GM10266 (cell line): ENCODE results near the gene HDAC1.
A peak's percentile ranks its signal among the peaks of the same experiment; 100 is the strongest.

Experiments used
- DNase-seq: peaks from one replicate; pipeline ENCODE4 v3.0.0; 2012; ENCODE audit errors: extremely low spot score
- TF ChIP-seq, protein P1 (sequence below): IDR thresholded peaks from 2 replicates; pipeline ENCODE4 v1.5.1; 2012; ENCODE audit warnings: mild to moderate bottlenecking, low read depth; ENCODE audit not compliant: control insufficient read depth, insufficient read depth; ENCODE audit errors: missing control alignments

The HDAC1 gene

DNA sequence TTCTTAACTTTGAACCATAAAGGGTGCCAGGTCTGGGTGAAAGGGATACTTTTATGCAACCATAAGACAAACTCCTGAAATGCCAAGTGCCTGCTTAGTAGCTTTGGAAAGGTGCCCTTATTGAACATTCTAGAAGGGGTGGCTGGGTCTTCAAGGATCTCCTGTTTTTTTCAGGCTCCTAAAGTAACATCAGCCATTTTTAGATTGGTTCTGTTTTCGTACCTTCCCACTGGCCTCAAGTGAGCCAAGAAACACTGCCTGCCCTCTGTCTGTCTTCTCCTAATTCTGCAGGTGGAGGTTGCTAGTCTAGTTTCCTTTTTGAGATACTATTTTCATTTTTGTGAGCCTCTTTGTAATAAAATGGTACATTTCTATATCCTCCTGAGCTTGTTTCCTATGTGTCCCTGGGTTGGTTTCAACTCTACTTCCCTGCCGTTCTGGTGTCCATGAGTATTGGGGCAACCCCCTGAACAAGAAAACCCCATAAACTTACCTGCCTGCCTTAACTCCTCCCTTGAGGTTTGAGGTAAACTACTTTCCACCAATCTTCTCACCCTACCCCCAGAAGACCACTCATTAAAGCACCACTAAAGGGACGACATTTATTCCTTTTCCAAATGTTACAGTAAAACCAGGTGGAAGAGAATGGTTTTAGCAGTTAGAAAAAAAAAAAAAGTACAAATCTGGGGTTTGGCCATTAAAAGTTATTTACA is 41.5 kb downstream of the HDAC1 start:
- TF ChIP-seq, protein P1, sequence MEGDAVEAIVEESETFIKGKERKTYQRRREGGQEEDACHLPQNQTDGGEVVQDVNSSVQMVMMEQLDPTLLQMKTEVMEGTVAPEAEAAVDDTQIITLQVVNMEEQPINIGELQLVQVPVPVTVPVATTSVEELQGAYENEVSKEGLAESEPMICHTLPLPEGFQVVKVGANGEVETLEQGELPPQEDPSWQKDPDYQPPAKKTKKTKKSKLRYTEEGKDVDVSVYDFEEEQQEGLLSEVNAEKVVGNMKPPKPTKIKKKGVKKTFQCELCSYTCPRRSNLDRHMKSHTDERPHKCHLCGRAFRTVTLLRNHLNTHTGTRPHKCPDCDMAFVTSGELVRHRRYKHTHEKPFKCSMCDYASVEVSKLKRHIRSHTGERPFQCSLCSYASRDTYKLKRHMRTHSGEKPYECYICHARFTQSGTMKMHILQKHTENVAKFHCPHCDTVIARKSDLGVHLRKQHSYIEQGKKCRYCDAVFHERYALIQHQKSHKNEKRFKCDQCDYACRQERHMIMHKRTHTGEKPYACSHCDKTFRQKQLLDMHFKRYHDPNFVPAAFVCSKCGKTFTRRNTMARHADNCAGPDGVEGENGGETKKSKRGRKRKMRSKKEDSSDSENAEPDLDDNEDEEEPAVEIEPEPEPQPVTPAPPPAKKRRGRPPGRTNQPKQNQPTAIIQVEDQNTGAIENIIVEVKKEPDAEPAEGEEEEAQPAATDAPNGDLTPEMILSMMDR = no peak
- DNase-seq = no peak

DNA sequence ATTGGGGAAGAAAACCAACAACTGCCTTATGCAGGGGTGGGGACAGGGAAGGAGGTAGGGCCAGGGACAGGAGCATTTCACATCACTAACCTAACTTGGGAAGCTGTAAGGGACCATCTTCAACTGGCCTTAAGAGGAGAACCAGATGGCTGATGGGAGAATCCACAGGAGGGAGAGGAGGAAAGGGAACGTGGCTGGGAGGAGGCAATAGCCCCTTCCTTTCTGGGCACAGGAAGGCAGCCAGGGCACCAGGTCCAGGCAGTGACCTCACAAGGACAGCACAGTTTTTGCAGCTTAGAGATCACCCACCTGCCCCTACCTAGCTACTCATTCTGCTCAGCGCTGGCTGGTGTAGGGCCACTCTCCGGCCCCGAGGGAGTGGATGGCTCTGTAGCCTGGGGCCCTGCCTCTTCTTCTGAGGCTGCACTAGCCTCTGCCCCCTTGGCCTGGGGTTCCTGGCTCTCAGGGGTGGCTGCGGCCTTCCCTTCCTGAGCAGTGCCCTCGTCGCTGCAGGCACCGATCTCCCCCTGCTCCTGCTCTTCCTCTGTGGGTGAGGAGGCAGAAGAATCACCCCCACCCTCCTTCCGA is 42.5 kb downstream of the HDAC1 start:
- no peak for DNase-seq
- TF ChIP-seq, protein P1 = no peak

DNA sequence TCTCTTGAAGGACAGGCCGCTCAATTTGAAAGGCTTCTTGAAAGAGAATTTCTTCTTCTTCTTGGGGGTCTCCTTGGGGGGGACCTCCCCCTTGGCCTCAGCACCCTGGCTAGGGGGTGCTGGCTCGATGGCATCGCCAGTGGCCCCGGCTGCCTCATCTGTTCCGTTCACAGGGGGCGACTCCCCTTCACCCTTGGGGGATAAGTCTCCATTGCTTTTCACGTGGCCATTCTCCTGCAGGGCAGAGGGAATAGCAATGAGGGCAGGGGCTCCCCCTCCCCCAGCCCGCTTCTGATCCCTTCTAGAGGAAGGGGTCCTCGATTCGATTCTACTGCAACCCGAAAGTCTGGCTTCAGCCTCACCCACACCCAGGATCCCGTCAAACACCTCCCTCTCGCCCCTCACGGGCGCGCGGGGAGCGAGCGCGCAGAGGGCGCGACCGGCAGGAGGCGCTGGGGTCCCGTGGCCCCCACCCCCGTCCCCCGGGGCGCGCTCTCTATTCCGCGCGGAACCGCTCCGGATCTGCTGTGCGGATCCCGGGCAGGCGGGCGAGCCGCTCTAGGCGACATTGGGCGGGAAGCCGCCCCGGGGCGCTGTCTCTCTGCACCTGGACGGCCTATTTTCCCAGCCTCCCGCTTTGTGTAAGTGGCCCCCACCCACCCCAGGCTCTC is 43.1 kb downstream of the HDAC1 start:
- peak; percentile 71 for DNase-seq
- TF ChIP-seq, protein P1 = peak; percentile 85

DNA sequence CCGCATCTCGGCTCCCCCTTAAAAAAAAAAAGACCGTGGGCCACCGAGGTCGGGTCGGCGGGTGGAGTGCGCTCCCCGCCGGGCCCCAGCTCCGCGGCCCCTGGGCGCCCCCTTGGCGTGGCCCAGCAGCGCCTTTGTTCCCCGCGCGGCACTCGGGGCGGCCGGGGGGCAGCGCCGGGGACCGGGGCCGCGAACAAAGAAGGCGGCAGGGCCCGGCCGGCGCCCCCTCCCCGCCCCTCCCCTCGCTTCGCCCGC is 43.6 kb downstream of the HDAC1 start:
- DNase-seq = no peak
- TF ChIP-seq, protein P1 = no peak

DNA sequence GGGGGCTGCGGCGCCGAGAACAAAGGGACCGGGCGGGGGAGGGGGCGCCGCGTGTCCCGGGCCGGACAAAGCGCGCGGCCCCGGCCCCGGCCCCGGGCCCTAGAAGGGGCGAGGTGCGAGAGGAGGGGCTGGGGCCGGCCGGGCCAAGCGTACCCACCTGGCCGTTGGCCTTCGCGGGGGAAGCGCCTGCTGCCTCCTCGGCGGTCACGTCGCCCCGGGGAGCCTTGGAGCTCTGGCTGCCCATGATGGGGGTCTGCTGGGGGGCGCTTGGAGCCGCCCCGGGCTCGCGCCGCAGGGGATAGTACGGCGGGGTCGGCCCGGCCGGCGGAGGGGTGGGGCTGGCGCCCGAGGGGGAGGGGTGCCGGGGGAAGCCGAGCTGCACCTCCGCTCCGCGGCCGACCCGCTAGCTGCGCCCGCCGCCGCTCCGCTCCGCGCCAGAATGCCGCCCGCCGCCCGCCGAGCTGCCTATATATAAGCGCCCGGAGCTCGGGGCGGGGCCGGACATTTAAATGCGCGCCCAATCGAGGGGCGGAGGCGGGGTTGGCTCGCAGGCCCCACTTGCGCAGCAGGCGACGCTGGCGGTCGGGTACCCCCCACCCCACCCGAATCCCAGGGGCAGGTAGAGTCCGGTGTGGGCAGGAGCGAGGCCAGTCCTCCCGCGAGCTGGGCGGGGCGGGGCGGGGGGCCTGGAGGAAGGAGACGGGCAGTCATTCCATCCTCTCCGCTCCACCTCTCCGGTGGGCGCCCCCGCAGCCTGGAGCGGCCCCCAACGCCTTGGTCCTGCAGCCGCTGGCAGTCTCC is 44.1 kb downstream of the HDAC1 start, which contains the start of gene MARCKSL1:
Gene MARCKSL1 (minus strand): TSS at position 444 of the 801 bp plus-strand sequence. CDS start 200 bp downstream, at position 244.
- peak; percentile 87 for DNase-seq
- TF ChIP-seq, protein P1 = no peak

DNA sequence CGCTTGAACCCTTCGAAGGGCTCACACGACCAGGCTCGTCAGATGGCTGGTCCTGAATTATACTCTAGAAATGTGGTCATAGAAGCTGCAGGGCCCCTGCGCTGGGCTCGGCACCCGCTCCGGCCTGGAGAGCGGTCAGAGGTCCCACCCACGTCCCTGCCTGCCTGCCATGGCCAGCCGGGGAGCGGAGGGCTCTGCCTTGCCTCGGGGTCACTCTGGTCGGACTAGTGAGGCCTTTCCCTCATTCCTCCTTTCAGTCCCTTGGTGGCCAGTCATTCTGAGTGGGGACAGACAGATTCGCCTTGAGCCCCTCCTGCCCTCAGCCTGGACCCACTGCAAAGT is 44.7 kb downstream of the HDAC1 start:
- TF ChIP-seq, protein P1 = no peak

More for the DNA sequence above, 44.7 kb downstream of the HDAC1 start:
- DNase-seq = no peak
